GM10266 (cell line): ENCODE data around the gene MEI4.
"Not testable (repeated sequence)": the region's sequence is repeated elsewhere in the genome, so short reads cannot be mapped to it uniquely, and the experiment has no call there.

ENCODE experiments used
- DNase-seq: peaks from one replicate; pipeline ENCODE4 v3.0.0; 2012; ENCODE audit errors: extremely low spot score
- TF ChIP-seq, protein P1 (sequence below): IDR thresholded peaks from 2 replicates; pipeline ENCODE4 v1.5.1; 2012; ENCODE audit warnings: mild to moderate bottlenecking, low read depth; ENCODE audit not compliant: control insufficient read depth, insufficient read depth; ENCODE audit errors: missing control alignments

The MEI4 gene

DNA sequence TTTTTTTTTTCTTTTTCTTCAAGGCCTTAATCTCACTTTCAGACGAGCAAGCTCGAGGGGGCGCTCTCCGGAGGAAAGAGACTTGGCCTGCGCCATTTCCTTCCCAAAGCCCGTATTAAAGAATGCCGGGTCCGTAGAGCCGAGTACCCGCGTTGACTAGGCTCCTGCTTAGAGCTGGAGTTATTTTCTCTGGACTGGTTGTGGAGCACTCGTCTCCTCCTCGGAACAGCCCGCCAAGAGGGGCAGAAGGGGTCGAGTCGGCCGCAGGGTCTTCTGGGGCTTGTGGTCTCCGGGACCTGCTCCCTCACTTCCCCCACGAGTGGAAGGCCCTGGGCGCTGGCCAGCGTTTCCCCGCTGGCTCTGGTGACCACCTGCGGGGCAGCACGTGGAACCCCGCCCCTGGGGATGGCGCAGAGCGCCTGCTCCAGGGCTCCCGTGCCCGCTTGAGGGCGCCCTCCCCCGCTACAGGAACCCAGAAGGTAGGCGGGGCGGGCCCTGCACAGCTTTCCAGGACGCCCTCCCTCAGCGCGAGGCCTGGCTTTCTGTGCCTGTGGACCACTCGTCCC, 2.7 kb upstream of the MEI4 start:
- DNase-seq, result no peak
- TF ChIP-seq, protein P1, sequence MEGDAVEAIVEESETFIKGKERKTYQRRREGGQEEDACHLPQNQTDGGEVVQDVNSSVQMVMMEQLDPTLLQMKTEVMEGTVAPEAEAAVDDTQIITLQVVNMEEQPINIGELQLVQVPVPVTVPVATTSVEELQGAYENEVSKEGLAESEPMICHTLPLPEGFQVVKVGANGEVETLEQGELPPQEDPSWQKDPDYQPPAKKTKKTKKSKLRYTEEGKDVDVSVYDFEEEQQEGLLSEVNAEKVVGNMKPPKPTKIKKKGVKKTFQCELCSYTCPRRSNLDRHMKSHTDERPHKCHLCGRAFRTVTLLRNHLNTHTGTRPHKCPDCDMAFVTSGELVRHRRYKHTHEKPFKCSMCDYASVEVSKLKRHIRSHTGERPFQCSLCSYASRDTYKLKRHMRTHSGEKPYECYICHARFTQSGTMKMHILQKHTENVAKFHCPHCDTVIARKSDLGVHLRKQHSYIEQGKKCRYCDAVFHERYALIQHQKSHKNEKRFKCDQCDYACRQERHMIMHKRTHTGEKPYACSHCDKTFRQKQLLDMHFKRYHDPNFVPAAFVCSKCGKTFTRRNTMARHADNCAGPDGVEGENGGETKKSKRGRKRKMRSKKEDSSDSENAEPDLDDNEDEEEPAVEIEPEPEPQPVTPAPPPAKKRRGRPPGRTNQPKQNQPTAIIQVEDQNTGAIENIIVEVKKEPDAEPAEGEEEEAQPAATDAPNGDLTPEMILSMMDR, result no peak

DNA sequence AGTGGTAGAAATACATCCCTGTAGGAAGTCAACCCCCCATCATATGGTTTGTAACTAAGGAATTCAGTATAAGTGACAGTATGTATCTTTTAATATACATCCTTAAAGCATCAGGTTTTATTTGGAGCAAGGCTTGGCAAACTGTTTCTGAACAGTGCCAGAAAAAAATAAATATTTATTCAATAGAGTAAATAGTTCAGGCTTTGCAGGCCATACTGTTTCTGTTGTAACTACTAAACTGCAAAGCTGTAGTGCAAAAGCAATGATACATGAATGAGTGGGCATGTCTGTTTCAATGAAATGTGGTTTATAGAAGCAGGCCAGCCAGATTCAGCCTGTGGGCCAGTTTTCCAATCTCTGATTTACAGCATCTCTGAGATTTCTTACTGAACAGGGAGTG, 977 bp downstream of the MEI4 start:
- DNase-seq, result no peak
- TF ChIP-seq, protein P1, result no peak

GRCh38 chr6:77655035-77655434, 2.2 kb downstream of the MEI4 start:
- not testable (repeated sequence) for DNase-seq

DNA sequence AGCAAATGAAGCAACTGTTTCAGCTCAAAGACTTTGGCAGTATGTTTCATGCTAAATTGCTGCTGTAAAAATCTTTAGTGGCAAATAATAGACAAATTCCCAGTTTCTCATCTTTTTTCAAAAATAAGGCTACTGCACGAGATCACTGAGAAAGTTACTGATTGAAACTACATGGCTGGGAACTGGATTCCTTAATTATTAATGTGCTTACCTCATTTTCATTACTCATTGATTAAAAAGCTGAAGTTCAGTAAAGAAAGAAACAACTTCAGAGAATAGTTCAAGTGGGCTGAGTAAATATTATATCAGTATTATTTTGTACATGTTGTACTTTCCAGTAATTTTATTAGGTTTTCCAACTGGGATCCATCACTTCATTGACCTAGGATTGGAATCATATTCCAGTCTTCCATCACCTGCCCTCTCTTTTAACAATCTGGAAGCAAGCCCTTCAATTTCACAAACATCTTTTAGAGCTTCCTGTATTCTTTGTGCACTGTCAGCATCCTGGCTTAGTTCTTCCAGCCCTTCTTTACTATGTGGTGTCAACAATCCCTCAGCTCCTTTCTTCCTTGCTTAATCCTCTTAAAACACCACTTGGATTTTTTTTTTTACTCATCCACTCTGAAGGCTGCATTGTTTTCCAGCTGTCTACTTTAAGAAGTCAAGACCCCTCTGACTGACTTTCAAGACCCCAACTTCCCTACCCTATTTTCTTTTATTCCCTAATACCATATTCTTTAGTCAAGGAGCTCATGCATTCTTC, 4.3 kb downstream of the MEI4 start:
- TF ChIP-seq, protein P1, result no peak
- DNase-seq, result no peak

- TF ChIP-seq, protein P1, result no peak
- DNase-seq, result no peak
These were observed 13.5 kb downstream of the MEI4 start for GRCh38 chr6:77666340-77666739.

DNA sequence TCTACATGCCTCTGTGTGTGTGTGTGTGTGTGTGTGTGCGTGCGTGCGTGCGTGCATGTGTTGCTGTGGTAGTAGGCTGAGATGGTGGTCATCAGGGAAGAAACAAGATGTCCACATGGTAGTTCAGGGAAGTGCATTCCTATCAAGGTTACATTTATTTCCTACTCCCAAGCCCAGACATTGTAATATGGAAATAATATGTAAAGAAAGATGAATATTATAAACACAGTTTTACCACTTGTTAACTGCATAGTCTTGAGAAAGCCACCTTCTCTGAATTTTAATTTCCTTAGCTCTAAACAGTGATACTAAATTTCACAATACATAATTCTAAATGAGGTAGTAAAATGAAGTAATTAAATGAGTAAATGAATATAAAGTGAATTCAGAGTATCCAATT, 14.0 kb downstream of the MEI4 start:
- DNase-seq, result no peak
- TF ChIP-seq, protein P1, result no peak

GRCh38 chr6:77669913-77670312, 17.1 kb downstream of the MEI4 start:
- no peak for DNase-seq
- TF ChIP-seq, protein P1, result no peak
